KBM-7 (cell line): Measurements from ENCODE around the gene AGBL1.
A peak's percentile ranks its signal among the peaks of the same experiment; 100 is the strongest.

ENCODE experiments used
- DNase-seq: peaks from one replicate; pipeline ENCODE4 v3.0.0-alpha.2; 2015
- in situ Hi-C: fragments of 300-500 bp; cut with MboI; formaldehyde crosslinking; loops from 2 replicates; pipeline ENCODE4 v1.14.3; 2020; ENCODE audit warnings: low sequenced_read_pairs, low pct_unique_long_range_greater_than_20kb, mixed read lengths

Gene AGBL1

GRCh38 chr15:86213420-86213819 is 133.7 kb downstream of the AGBL1 start:
- no peak for DNase-seq
- in situ Hi-C loops = no loop called here

DNA sequence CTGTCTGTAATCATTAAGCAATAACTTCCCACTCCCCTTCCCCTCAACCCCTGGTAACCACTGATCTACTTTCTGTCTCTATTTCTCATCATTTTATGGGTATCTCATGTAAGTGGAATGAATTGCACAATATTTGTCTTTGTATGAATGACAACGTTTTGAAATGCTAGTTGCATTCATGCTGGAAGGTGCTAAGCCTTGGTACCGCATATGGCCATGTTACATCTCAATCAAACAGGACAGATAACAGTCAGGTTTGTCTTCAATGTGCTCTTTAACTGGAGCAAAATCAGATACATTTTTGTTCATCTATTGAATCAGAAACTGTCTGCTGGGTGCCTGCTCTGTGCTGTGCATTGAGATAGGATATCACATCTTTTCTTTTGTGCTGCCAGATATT is 134.2 kb downstream of the AGBL1 start:
- no peak for DNase-seq
- in situ Hi-C loops = no loop called here

DNA sequence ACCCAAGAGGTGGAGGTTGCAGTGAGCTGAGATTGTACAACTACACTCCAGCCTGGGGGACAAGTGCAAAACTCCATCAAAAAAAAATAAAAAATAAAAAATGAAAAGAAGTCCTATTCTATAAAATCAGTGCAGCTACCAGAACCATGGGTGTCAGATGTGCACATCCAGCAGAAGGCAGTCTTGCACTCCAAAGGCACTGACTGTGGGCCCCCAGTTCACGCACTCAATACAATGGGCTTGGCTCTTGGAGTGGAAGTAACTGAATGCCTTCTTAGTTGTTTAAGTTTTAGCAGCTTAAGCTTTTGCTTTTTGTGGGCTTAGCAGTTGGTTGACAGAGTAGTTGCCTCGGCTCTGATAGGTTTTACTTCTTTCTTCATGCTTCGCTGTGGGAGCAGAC is 141.4 kb downstream of the AGBL1 start:
- no peak for DNase-seq
- in situ Hi-C loops = no loop called here

- no peak for DNase-seq
- in situ Hi-C loops = no loop called here
These were observed 149.6 kb downstream of the AGBL1 start for GRCh38 chr15:86229306-86229705.

GRCh38 chr15:86229936-86230335 is 150.3 kb downstream of the AGBL1 start:
- in situ Hi-C loops = no loop called here
- DNase-seq = no peak

DNA sequence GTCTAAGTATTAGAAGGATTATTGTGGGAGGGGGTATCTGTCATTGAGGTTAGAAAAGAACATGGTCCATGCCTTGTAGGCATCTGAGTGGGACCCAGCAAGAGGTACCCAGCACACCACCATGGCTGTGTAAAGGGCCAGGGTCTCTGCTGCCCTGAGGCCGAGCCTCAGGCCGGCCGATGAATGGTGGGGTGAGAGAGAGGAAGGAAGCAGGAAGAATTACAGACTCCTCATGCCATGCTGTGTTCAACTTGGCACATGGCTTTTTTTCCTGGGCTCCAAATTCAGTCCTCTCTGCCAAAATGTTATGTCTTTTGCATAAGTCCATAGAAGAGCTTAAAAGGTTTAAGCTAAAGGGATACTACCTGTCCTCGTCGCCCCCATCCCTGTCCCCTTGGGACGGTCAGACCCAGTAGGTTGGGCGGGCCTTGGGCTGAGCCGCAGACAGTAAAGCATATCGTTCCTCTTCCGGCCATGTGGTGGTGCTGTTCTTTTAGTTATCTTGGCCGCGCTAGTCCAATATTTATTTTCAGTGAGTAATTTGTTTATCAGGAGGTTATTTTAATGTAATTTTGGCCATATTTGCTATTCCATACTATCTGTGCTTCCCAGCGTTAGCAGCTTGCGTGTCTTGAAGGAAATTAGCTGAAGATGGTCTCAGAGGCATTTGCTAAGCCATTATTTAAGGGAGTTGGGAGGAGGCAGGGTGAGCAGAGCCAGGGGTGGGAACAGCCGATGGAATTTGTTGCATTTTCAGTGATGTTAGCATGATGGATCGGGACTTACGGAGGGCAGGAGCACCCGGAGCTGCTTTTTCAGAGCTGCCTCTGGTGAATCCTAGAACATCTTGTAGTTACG is 152.4 kb downstream of the AGBL1 start:
- peak; percentile 57 for DNase-seq
- in situ Hi-C loops = no loop called here

DNA sequence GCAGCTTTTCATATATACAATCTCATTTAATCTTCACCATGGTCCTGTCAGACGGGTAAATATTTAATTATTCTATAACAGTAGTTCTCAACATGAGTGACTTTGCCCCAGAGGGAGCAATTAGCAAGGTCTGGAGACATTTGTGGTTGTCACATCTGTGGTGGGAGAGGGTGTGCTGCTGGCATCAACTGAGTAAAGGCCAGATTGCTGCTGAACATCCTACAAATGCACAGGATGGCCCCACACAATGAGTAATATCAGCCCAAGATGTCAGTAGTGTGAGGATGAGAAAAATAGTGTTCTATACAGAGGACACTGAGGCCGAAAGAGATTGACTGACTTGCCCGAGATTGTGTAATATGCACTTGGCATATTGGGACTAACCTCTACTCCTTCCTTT is 156.0 kb downstream of the AGBL1 start:
- in situ Hi-C loops = no loop called here
- no peak for DNase-seq

DNA sequence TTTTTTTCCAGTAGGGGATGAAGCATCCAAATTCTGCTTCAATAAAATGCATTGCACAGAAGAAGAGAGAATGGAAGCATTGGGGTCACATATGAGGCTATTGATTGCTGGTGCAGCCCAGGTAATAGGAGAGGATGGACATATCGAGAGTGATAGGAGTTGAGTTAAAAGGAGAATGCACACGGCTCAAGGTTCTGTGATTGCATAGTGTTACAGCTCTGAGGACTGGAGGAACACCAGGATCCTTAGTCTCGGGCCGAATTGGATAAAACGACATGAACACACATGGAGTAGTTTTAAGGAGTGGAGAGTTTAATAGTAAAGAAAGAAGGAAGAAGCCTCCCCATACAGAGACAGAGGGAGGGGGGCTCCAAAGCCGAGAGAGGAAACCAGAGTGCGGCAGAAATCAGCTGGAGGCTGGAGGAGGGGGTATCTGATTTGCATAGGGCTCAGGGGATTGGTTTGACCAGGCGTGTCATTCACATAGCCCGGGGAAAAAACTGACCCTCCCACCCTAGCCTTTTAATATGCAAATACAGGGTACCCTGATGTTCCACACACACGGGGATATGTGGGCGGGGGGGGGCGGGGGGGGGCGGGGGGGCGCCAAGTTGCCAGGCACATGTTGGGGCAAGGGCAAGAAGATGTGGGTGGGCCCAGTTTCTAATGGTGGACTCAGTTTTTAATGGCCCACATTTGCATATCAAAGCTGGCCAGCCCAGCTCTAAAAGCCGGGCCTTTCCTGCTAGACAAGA is 156.9 kb downstream of the AGBL1 start:
- in situ Hi-C loops = no loop called here
- no peak for DNase-seq

DNA sequence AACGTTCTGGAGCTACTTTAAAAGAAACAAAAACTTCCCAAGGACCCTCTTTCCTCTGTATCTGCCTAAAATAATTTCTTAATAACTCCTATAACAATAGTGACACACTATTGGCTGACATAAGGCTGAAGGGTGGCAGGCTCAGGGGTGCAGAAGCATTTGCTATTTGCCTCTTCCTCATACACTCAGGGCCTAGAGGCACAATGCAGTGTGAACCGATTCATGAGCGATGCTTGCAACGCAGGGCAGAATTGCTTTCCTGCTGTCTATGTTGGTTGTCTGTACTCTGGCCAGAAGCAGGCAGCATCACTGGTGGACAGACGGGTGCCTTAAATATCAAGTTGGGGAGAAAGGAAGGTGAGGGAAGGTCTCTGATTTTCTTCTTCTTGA is 157.4 kb downstream of the AGBL1 start:
- in situ Hi-C loops = no loop called here
- no peak for DNase-seq

GRCh38 chr15:86247249-86247955 is 167.7 kb downstream of the AGBL1 start:
- in situ Hi-C loops = no loop called here
- no peak for DNase-seq

DNA sequence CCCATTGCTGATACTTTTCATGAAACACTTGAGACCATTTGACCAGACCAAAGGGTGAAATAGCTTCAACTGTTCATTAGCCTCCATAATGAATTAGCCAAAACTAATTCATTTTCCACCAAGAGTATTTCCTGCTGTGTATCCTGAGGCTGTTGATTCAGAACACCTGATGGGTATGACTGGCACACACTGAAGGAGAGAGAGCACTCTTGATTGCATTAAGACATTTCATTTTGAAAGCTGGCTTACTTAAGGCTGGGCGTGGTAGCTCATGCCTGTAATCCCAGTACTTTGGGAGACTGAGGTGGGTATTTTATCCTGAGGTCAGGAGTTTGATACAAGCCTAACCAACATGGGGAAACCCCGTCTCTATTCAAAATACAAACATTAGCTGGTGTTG is 175.6 kb downstream of the AGBL1 start:
- no peak for DNase-seq
- in situ Hi-C loops = no loop called here

GRCh38 chr15:86256628-86257027 is 177.0 kb downstream of the AGBL1 start:
- in situ Hi-C loops = no loop called here
- no peak for DNase-seq

DNA sequence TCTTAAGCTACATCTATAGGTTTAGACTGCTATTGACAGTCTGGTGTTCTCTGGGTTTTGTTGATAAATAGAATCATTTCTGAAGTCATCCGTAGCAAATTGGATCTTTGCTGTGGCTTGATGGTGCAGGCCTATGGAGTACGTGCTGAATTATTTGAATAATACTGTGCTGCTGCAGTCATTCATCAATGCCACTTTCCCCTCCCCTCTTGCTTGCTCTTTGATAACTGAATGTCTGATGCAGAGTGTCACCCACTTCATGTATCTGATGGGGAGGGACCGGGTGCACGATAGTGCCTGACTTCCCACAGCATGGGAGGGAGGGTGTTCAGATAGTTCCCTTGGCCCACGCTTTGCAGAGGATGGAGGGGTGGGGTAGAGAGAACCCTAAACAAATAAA is 179.9 kb downstream of the AGBL1 start:
- in situ Hi-C loops = no loop called here
- no peak for DNase-seq

DNA sequence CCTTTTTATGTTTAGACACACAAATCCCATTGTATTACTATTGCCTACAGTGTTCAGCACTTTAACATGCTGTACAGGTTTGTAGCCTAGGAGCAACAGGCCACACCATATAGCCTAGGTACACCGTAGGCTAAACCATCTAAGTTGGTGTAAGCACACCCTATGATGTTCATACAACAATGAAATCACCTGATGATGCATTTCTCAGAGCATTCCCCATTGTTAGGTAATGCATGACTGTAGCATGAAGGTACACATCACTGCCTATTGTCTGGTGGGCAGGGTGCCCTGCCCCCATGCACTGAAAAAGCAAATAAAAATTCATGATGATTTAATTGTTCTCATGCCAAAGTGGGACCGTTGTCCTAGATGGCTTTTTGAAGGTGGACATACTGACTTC is 183.6 kb downstream of the AGBL1 start:
- in situ Hi-C loops = no loop called here

DNA sequence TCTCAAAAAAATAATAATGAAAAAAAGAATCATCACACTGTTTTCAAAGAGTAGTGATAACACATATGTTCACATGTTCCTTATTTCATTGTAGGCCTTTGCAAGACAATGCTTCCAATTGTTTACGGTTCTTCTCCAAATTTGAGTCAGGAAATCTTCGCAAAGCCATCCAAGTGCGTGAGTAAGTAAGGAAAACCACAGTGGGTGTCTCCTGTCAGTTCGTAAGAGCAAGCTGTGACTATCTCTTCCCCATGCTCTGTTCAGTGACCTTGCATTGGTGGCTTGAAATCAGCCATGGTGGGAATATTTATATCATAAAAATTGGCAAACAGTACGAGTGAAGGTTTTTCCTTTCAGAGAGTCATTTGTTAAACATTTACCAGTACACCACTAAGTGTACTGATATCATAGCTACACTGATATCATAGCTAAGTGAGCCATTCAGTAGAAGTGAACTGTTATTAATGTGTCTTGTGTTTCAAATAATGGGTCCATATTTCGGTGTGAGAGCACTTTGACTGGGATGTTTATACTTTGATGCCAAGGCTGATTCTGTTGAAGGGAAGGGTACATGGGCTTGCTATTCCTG is 187.3 kb downstream of the AGBL1 start:
- in situ Hi-C loops = no loop called here
- no peak for DNase-seq

More for the DNA sequence above, 183.6 kb downstream of the AGBL1 start:
- DNase-seq = no peak

DNA sequence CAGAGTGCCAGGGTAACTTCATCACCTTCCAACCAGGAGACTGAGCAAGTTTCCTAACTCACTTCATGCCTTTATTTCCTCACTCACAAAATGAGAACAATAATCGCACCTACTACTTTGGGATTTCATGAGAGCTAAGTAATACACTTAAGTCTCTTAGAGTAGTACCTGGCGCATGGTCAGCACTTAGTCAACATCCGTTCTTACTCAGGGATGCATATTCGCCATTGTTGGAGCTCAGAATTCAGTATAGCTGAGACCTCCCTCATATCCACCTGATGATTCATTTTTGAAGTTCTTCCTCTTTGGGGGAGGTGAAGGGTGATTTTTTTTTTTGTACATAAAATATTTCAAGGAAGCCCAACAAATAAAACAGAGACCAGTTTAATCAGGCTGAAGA is 188.2 kb downstream of the AGBL1 start:
- in situ Hi-C loops = no loop called here
- DNase-seq = no peak

DNA sequence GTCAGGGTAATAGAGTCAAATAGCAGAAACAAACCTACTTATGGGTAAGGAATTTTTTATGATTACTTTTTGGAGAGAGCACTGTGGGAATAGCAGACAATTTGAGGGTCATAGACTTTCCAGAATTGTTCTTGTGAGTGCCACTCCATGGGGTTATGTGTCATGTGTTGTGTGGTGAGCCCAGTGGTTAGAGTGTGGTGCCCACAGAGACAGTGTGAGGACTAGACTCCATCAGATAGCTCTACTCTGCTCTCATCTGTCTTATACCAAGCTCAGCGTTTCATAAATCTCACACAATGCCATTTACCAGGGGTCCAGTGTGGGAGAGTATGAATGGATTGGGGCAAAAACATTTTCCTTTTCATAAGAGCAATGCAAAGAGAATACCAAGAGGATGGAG is 188.9 kb downstream of the AGBL1 start:
- no peak for DNase-seq
- in situ Hi-C loops = no loop called here

- in situ Hi-C loops = no loop called here
- no peak for DNase-seq
These were observed 193.6 kb downstream of the AGBL1 start for GRCh38 chr15:86273309-86273708.

GRCh38 chr15:86275361-86275760 is 195.7 kb downstream of the AGBL1 start:
- in situ Hi-C loops = no loop called here
- DNase-seq = no peak

DNA sequence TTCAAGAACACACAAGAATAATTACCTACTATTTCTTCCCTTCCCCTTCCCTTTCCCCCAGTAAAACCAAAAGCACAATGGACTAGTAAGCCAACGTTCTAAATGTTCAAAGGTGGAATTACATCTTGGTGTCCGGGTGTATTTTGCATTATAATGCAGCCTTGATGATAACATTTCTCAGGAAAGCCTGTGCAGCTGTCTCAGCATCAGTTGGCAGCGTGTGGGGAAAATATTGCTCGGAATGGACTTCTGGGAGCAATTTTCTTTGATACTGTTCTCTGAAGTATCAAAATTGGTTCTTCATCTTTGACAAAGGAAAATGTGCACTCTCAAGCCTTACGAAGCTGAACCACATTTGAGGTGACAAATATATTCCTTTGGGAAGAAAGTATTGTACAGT is 198.9 kb downstream of the AGBL1 start:
- DNase-seq = no peak
- in situ Hi-C loops = no loop called here
